ENCODE results near the gene PTCD2.

DNA sequence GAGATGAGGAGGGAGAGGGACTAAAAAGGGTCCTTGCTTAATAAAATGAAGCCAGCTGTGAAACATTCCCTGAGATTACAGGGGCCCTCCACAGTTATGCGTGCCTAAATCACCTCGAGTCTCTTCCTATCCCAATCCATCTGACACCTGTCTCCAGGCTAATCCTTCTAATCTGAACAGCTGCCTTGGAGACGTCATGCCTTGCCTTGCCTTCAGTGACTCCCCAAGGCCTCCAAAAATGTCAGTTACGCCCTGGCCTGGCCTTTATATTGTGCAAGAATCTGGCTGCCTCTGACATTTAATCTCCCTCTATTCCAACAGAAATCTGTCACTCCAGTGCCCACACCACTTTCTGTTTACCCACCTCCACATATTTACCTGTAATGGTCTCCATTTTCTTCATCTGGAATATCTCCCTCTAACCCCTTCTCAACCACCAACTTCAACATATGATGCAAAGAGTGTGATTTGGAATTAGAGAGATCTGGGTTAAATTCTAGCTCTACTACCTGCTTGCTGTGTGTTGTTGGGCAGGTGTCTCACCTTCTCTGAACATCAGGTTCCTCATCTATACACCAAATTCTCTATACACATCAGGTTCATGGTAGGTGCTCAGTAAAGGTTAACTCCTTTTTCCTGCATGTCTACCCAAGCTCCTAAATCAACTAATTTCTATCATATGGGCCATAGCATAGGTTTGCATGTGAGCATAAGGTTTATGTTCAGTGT lies 57.9 kb downstream of the PTCD2 start:
- peak in 1 of 2 donors; percentile 71 for TF ChIP-seq EP300 (IDR thresholded peaks at IDR 0.05)
- TF ChIP-seq, protein P1, sequence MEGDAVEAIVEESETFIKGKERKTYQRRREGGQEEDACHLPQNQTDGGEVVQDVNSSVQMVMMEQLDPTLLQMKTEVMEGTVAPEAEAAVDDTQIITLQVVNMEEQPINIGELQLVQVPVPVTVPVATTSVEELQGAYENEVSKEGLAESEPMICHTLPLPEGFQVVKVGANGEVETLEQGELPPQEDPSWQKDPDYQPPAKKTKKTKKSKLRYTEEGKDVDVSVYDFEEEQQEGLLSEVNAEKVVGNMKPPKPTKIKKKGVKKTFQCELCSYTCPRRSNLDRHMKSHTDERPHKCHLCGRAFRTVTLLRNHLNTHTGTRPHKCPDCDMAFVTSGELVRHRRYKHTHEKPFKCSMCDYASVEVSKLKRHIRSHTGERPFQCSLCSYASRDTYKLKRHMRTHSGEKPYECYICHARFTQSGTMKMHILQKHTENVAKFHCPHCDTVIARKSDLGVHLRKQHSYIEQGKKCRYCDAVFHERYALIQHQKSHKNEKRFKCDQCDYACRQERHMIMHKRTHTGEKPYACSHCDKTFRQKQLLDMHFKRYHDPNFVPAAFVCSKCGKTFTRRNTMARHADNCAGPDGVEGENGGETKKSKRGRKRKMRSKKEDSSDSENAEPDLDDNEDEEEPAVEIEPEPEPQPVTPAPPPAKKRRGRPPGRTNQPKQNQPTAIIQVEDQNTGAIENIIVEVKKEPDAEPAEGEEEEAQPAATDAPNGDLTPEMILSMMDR (IDR thresholded peaks at IDR 0.05), result no peak

Data from tibial nerve (tissue), 4 donors.